ENCODE results near the gene TMC6. TPM values are rescaled to one million over a fixed set of nuclear protein-coding genes. Genes with fewer than 3 reads are reported as not detected.

The TMC6 gene
- total and polyA plus RNA-seq, 2 of the 13 experiments (the other 11 are each of a cell fraction or from before 2014, with no cell fraction given): 48.4 to 99.1 TPM

GRCh38 chr17:78130437-78131101, 2.0 kb upstream of the TMC6 start, which contains the start of gene TMC8 (continued):
- TF ChIP-seq TFAP4 (IDR thresholded peaks at IDR 0.05; ENCODE audit: borderline replicate concordance, low read depth) (peak; percentile 37; the same call in 1 of the 2 replicates), ZNF572 (CRISPR knock-in tag; IDR thresholded peaks at IDR 0.05) (0 out of 2 replicates have a peak, but pooled peaks have one; percentile 24), HDAC2 (CRISPR knock-in tag; IDR thresholded peaks at IDR 0.05) (peak; percentile 59), ISX (CRISPR knock-in tag; conservative IDR thresholded peaks at IDR 0.05) (no peak), ELF1 (CRISPR knock-in tag; IDR thresholded peaks at IDR 0.05) (peak; percentile 74), ZNF326 (CRISPR knock-in tag; IDR thresholded peaks at IDR 0.05; ENCODE audit: borderline replicate concordance) (no peak), ZZZ3 (CRISPR knock-in tag; IDR thresholded peaks at IDR 0.05; ENCODE audit: borderline replicate concordance) (no peak), PATZ1 (CRISPR knock-in tag; IDR thresholded peaks at IDR 0.05) (peak; percentile 70), IKZF1 (IDR thresholded peaks at IDR 0.05) (no peak), TRAFD1 (CRISPR knock-in tag; IDR thresholded peaks at IDR 0.05; ENCODE audit: borderline replicate concordance) (0 out of 2 replicates have a peak, but pooled peaks have one; percentile 40), IRF9 (CRISPR knock-in tag; IDR thresholded peaks at IDR 0.05; ENCODE audit: borderline replicate concordance) (peak; percentile 56; the same call in 1 of the 2 replicates), TBX2 (CRISPR knock-in tag; IDR thresholded peaks at IDR 0.05; ENCODE audit: borderline replicate concordance) (peak; percentile 53; the same call in 1 of the 2 replicates), NFYB (CRISPR knock-in tag; IDR thresholded peaks at IDR 0.05) (no peak), CBX2 (IDR thresholded peaks at IDR 0.05; ENCODE audit: low read depth, low read length) (no peak), CBX2 (CRISPR knock-in tag; IDR thresholded peaks at IDR 0.05; ENCODE audit: low read depth) (no peak), MAX (IDR thresholded peaks at IDR 0.05) (peak; percentile 68), ZNF143 (CRISPR knock-in tag; IDR thresholded peaks at IDR 0.05) (peak; percentile 42; the same call in 1 of the 2 replicates), CERS6 (CRISPR knock-in tag; IDR thresholded peaks at IDR 0.05) (0 out of 2 replicates have a peak, but pooled peaks have one; percentile 54), GATA4 (IDR thresholded peaks at IDR 0.05; ENCODE audit: borderline replicate concordance, low read depth) (no peak), SNAI1 (CRISPR knock-in tag; IDR thresholded peaks at IDR 0.05; ENCODE audit: borderline replicate concordance) (no peak), ZBTB38 (CRISPR knock-in tag; IDR thresholded peaks at IDR 0.05) (peak; percentile 76)
- TF ChIP-seq, protein P1, sequence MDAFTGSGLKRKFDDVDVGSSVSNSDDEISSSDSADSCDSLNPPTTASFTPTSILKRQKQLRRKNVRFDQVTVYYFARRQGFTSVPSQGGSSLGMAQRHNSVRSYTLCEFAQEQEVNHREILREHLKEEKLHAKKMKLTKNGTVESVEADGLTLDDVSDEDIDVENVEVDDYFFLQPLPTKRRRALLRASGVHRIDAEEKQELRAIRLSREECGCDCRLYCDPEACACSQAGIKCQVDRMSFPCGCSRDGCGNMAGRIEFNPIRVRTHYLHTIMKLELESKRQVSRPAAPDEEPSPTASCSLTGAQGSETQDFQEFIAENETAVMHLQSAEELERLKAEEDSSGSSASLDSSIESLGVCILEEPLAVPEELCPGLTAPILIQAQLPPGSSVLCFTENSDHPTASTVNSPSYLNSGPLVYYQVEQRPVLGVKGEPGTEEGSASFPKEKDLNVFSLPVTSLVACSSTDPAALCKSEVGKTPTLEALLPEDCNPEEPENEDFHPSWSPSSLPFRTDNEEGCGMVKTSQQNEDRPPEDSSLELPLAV (CRISPR knock-in tag; conservative IDR thresholded peaks at IDR 0.05; ENCODE audit: low read depth): no peak

Data from HepG2 (cell line).